CD4-positive, alpha-beta T cell (primary cell): Measurements from ENCODE around the gene CRYL1. TPM values are rescaled to one million over a fixed set of nuclear protein-coding genes. Genes with fewer than 3 reads are reported as not detected.

Experiments
- ATAC-seq: fragments of 200-7000 bp; cut with Tn5 transposase; one replicate; pipeline ENCODE4 v1.10.0; 2022; ENCODE audit warnings: mild to moderate bottlenecking; ENCODE audit not compliant: poor library complexity
- CTCF ChIA-PET: fragments of 350-600 bp; sonication (Branson Sonifier 250); formaldehyde crosslinking; loops from one replicate; lab custom pipeline; 2021; ENCODE audit warnings: antibody characterized with exemption, inconsistent platforms; lab: Charles Lee
- POLR2A ChIA-PET: fragments of 350-600 bp; sonication (Branson Sonifier 250); formaldehyde crosslinking; loops from one replicate; lab custom pipeline; 2021; ENCODE audit warnings: antibody characterized with exemption, inconsistent platforms; lab: Charles Lee
- DNase-seq, 14 experiments: peaks; one replicate each; pipeline ENCODE4 v3.0.0-alpha.2; 2013 to 2020; ENCODE audit warnings: mixed read lengths in 2 of 14
- H3K27ac ChIP-seq, 2 donors: one replicate each; pipeline versions ENCODE4 v1.5.1 to v1.7.0; 2013; ENCODE audit warnings: low read length in 2 of 2, low read depth in 1 of 2, mild to moderate bottlenecking in 1 of 2
- H3K27me3 ChIP-seq, 2 experiments: 1 replicate in 1 of 2; 2 replicates in 1 of 2; pipeline versions ENCODE4 v1.6.1 to v1.7.0; 2013; ENCODE audit warnings: low read length in 2 of 2, control low read depth in 1 of 2, mild to moderate bottlenecking in 1 of 2, moderate library complexity in 1 of 2; ENCODE audit not compliant: insufficient read depth in 2 of 2, control insufficient read depth in 1 of 2
- H3K36me3 ChIP-seq: one replicate; pipeline ENCODE4 v1.6.1; 2013; ENCODE audit warnings: low read length, control low read depth; ENCODE audit not compliant: insufficient read depth
- H3K4me1 ChIP-seq: one replicate; pipeline ENCODE4 v1.6.1; 2013; ENCODE audit warnings: low read length, control low read depth; ENCODE audit not compliant: insufficient read depth
- H3K4me3 ChIP-seq: one replicate; pipeline ENCODE4 v1.5.1; 2013; ENCODE audit warnings: mild to moderate bottlenecking, low read length, moderate library complexity
- H3K9me3 ChIP-seq, 2 experiments: 1 replicate in 1 of 2; 2 replicates in 1 of 2; pipeline versions ENCODE4 v1.6.1 to v1.7.0; 2013; ENCODE audit warnings: low read length in 2 of 2, mild to moderate bottlenecking in 2 of 2, control low read depth in 1 of 2, moderate library complexity in 1 of 2; ENCODE audit not compliant: control insufficient read depth in 1 of 2, insufficient read depth in 1 of 2
- H3K27ac Mint-ChIP-seq: one replicate; pipeline ENCODE4 v1.8.0; 2020; ENCODE audit warnings: mixed read lengths
- H3K27me3 Mint-ChIP-seq: one replicate; pipeline ENCODE4 v1.8.0; 2021; ENCODE audit warnings: mixed read lengths
- H3K36me3 Mint-ChIP-seq: one replicate; pipeline ENCODE4 v1.8.0; 2021; ENCODE audit warnings: low read depth, mixed read lengths
- H3K4me1 Mint-ChIP-seq: one replicate; pipeline ENCODE4 v1.8.0; 2021; ENCODE audit warnings: low read depth, mixed read lengths
- H3K4me3 Mint-ChIP-seq: one replicate; pipeline ENCODE4 v1.8.0; 2020; ENCODE audit warnings: mild to moderate bottlenecking, mixed read lengths
- H3K9me3 Mint-ChIP-seq: one replicate; pipeline ENCODE4 v1.8.0; 2020; ENCODE audit warnings: mixed read lengths
- CTCF ChIP-seq: fragments of 200-600 bp; IDR thresholded peaks from one replicate; pipeline ENCODE4 v1.8.0; 2022; ENCODE audit warnings: antibody characterized with exemption, mild to moderate bottlenecking
- intact Hi-C, 2 experiments: fragments of 100-400 bp; cut with DNase I in 1 of 2; cut with micrococcal nuclease in 1 of 2; formaldehyde crosslinking; loops; one replicate each; pipeline versions ENCODE4 v1.15.1 to v1.9.0; 2023 to 2025; cut with DNase I, micrococcal nuclease
- total RNA-seq, 174 experiments: library from RNA in 2 of 174; stranded (reverse) in 2 of 174; gene quantifications; one replicate each; pipeline ENCODE4 v1.2.3 and lab custom pipeline; 2021 to 2026

Gene CRYL1
- total RNA-seq, 2 experiments from 2014 or later = 7.9 to 8.0 TPM

GRCh38 chr13:20512042-20512683 lies 13.5 kb downstream of the CRYL1 start:
- Mint-ChIP-seq H3K4me3 (no peak overlapping the region), H3K27ac (no peak overlapping the region), H3K9me3 (no peaks in the 10 kb centered on the region), H3K4me1 (no peaks in the 10 kb centered on the region), H3K36me3 (peaks cover 29% of the 10 kb centered on the region), H3K27me3 (no peaks in the 10 kb centered on the region)
- intact Hi-C loops = no loop called here
- no peak overlapping the region for H3K27ac ChIP-seq
- no peak for TF ChIP-seq CTCF
- H3K9me3 ChIP-seq = no peaks in the 10 kb centered on the region
- H3K36me3 ChIP-seq = peaks cover 18% of the 10 kb centered on the region
- no peaks in the 10 kb centered on the region for H3K4me1 ChIP-seq
- H3K27me3 ChIP-seq = no peaks in the 10 kb centered on the region
- no peak overlapping the region for H3K4me3 ChIP-seq
- ChIA-PET CTCF (no interaction called here), POLR2A (no interaction called here)
- ATAC-seq (no peak), DNase-seq (no peak)

- no peaks in the 10 kb centered on the region for H3K9me3 Mint-ChIP-seq
- no peak overlapping the region for H3K4me3 ChIP-seq
- no peak overlapping the region for H3K27ac ChIP-seq
- H3K36me3 ChIP-seq = peaks cover 29% of the 10 kb centered on the region
- no peaks in the 10 kb centered on the region for H3K9me3 ChIP-seq
- TF ChIP-seq CTCF = no peak
- ChIA-PET CTCF (no interaction called here), POLR2A (no interaction called here)
- H3K27ac Mint-ChIP-seq = no peak overlapping the region
- intact Hi-C loops = no loop called here
- ATAC-seq (no peak), DNase-seq (no peak)
- no peaks in the 10 kb centered on the region for H3K27me3 ChIP-seq
- peaks cover 27% of the 10 kb centered on the region for H3K36me3 Mint-ChIP-seq
- no peaks in the 10 kb centered on the region for H3K27me3 Mint-ChIP-seq
- no peak overlapping the region for H3K4me3 Mint-ChIP-seq
- no peaks in the 10 kb centered on the region for H3K4me1 ChIP-seq
- no peaks in the 10 kb centered on the region for H3K4me1 Mint-ChIP-seq
Observed at GRCh38 chr13:20506696-20507095, 19.0 kb downstream of the CRYL1 start.

GRCh38 chr13:20505405-20506366 lies 20.0 kb downstream of the CRYL1 start:
- Histone ChIP-seq H3K27me3 (no peaks in the 10 kb centered on the region), H3K4me1 (no peaks in the 10 kb centered on the region), H3K4me3 (no peak overlapping the region), H3K9me3 (no peaks in the 10 kb centered on the region), H3K27ac (no peak overlapping the region), H3K36me3 (peaks cover 22% of the 10 kb centered on the region)
- Mint-ChIP-seq H3K4me1 (no peaks in the 10 kb centered on the region), H3K9me3 (no peaks in the 10 kb centered on the region), H3K4me3 (no peak overlapping the region), H3K36me3 (peaks cover 18% of the 10 kb centered on the region), H3K27ac (no peak overlapping the region), H3K27me3 (no peaks in the 10 kb centered on the region)
- intact Hi-C loops = no loop called here
- no peak for ATAC-seq
- TF ChIP-seq CTCF = no peak
- no peak for DNase-seq
- ChIA-PET CTCF (interaction anchor here (1.1 kb wide), 1 partner anchor 16 kb away, joined by 3 read pairs; no protein-coding TSS in a partner anchor), POLR2A (no interaction called here)
